ENCODE results near the gene SND1.

The SND1 gene

GRCh38 chr7:128035712-128036111 is 383.7 kb downstream of the SND1 start:
- TF ChIP-seq CTCF (IDR thresholded peaks at IDR 0.05): peak; percentile 47

- no peak for TF ChIP-seq CTCF (IDR thresholded peaks at IDR 0.05)
Measured at GRCh38 chr7:128036226-128036940, 384.4 kb downstream of the SND1 start.

GRCh38 chr7:128037081-128037480 is 385.1 kb downstream of the SND1 start:
- no peak for TF ChIP-seq CTCF (IDR thresholded peaks at IDR 0.05)

- TF ChIP-seq CTCF (IDR thresholded peaks at IDR 0.05): no peak
Measured at GRCh38 chr7:128037880-128038619, 386.1 kb downstream of the SND1 start.

GRCh38 chr7:128039544-128039953 is 387.6 kb downstream of the SND1 start:
- no peak for TF ChIP-seq CTCF (IDR thresholded peaks at IDR 0.05)

- no peak for TF ChIP-seq CTCF (IDR thresholded peaks at IDR 0.05)
Measured at GRCh38 chr7:128040205-128040604, 388.2 kb downstream of the SND1 start.

GRCh38 chr7:128041203-128041602 is 389.2 kb downstream of the SND1 start:
- no peak for TF ChIP-seq CTCF (IDR thresholded peaks at IDR 0.05)

Data from LNCAP (cell line).